Ecto neural progenitor cell (in vitro differentiated cells): ENCODE results near the gene CST11.
"Not testable (repeated sequence)": the region's sequence is repeated elsewhere in the genome, so short reads cannot be mapped to it uniquely, and the experiment has no call there.

Experiments
- DNase-seq: peaks from one replicate; pipeline ENCODE4 v3.0.0-alpha.2; 2018; ENCODE audit warnings: low spot score

The CST11 gene

GRCh38 chr20:23452776-23453175 is at the start of gene CST11:
CST11 (minus strand) TSS chr20:23452876; CDS start chr20:23452811, 65 bp downstream.
- DNase-seq: no peak

GRCh38 chr20:23501926-23502325 is 49.2 kb upstream of the CST11 start:
- no peak for DNase-seq

GRCh38 chr20:23497536-23497935 is 44.9 kb upstream of the CST11 start:
- no peak for DNase-seq

GRCh38 chr20:23493172-23493772 is 40.6 kb upstream of the CST11 start:
- DNase-seq: no peak

- no peak for DNase-seq
Measured at GRCh38 chr20:23492292-23492691, 39.6 kb upstream of the CST11 start.

GRCh38 chr20:23490817-23491216 is 38.1 kb upstream of the CST11 start, which contains the start of gene CST8:
CST8 (plus strand) TSS chr20:23491117; CDS start chr20:23491668, 551 bp downstream.
- no peak for DNase-seq

- no peak for DNase-seq
Measured at GRCh38 chr20:23488996-23489395, 36.3 kb upstream of the CST11 start.

- no peak for DNase-seq
Measured at GRCh38 chr20:23488470-23488869, 35.8 kb upstream of the CST11 start.

- no peak for DNase-seq
Measured at GRCh38 chr20:23484081-23484480, 31.4 kb upstream of the CST11 start.

GRCh38 chr20:23482138-23482537 is 29.5 kb upstream of the CST11 start:
- DNase-seq: no peak

GRCh38 chr20:23479043-23479442 is 26.4 kb upstream of the CST11 start:
- no peak for DNase-seq

- DNase-seq: no peak
Measured at GRCh38 chr20:23477223-23477622, 24.5 kb upstream of the CST11 start.

GRCh38 chr20:23476015-23476754 is 23.5 kb upstream of the CST11 start:
- no peak for DNase-seq

GRCh38 chr20:23475395-23475794 is 22.7 kb upstream of the CST11 start:
- no peak for DNase-seq

GRCh38 chr20:23473293-23473692 is 20.6 kb upstream of the CST11 start:
- not testable (repeated sequence) for DNase-seq

GRCh38 chr20:23472306-23472705 is 19.6 kb upstream of the CST11 start:
- not testable (repeated sequence) for DNase-seq

- DNase-seq: not testable (repeated sequence)
Measured at GRCh38 chr20:23466961-23467360, 14.3 kb upstream of the CST11 start.

GRCh38 chr20:23461180-23461579 is 8.5 kb upstream of the CST11 start:
- no peak for DNase-seq

- DNase-seq: no peak
Measured at GRCh38 chr20:23459461-23460150, 6.9 kb upstream of the CST11 start.

- DNase-seq: no peak
Measured at GRCh38 chr20:23456873-23457272, 4.2 kb upstream of the CST11 start.

- DNase-seq: no peak
Measured at GRCh38 chr20:23456409-23456808, 3.7 kb upstream of the CST11 start.

GRCh38 chr20:23455639-23456038 is 3.0 kb upstream of the CST11 start:
- DNase-seq: no peak

- no peak for DNase-seq
Measured at GRCh38 chr20:23454816-23455215, 2.1 kb upstream of the CST11 start.
